ENCODE results near the gene VPS54.
A peak's percentile ranks its signal among the peaks of the same experiment; 100 is the strongest.

VPS54 gene

GRCh38 chr2:63893163-63893562, 126.1 kb downstream of the VPS54 start:
- DNase-seq = no peak

GRCh38 chr2:63891488-63892030, 127.7 kb downstream of the VPS54 start:
- DNase-seq = no peak

GRCh38 chr2:63890678-63891077, 128.6 kb downstream of the VPS54 start:
- DNase-seq = no peak

GRCh38 chr2:63888490-63889402, 130.5 kb downstream of the VPS54 start:
- peak; percentile 4 for DNase-seq

- DNase-seq = no peak
These were observed 131.2 kb downstream of the VPS54 start for GRCh38 chr2:63888053-63888452.

GRCh38 chr2:63886445-63886844, 132.8 kb downstream of the VPS54 start:
- DNase-seq = no peak

GRCh38 chr2:63882395-63883105, 136.7 kb downstream of the VPS54 start:
- DNase-seq = no peak

- no peak for DNase-seq
These were observed 138.0 kb downstream of the VPS54 start for GRCh38 chr2:63881205-63881604.

GRCh38 chr2:63880625-63881024, 138.6 kb downstream of the VPS54 start:
- no peak for DNase-seq

GRCh38 chr2:63879876-63880433, 139.3 kb downstream of the VPS54 start:
- no peak for DNase-seq

GRCh38 chr2:63878486-63878885, 140.7 kb downstream of the VPS54 start:
- DNase-seq = no peak

- no peak for DNase-seq
These were observed 142.9 kb downstream of the VPS54 start for GRCh38 chr2:63876311-63876710.

- no peak for DNase-seq
These were observed 143.5 kb downstream of the VPS54 start for GRCh38 chr2:63875559-63876245.

- no peak for DNase-seq
These were observed 144.1 kb downstream of the VPS54 start for GRCh38 chr2:63875131-63875527.

- no peak for DNase-seq
These were observed 144.8 kb downstream of the VPS54 start for GRCh38 chr2:63874204-63875130.

GRCh38 chr2:63872571-63873328, 146.5 kb downstream of the VPS54 start:
- DNase-seq = no peak

GRCh38 chr2:63871864-63872263, 147.4 kb downstream of the VPS54 start:
- DNase-seq = no peak

GRCh38 chr2:63870679-63871078, 148.5 kb downstream of the VPS54 start:
- DNase-seq = no peak

GRCh38 chr2:63866009-63866709, 153.1 kb downstream of the VPS54 start:
- no peak for DNase-seq

- DNase-seq = no peak
These were observed 153.9 kb downstream of the VPS54 start for GRCh38 chr2:63865159-63865799.

Data from KG1 (cell line).